Panc1 (cell line): Measurements from ENCODE around the gene SCNM1.

ENCODE experiments used
- CTCF ChIP-seq: fragments of 450-650 bp; IDR thresholded peaks from 2 replicates; pipeline ENCODE4 v1.5.1; 2017; ENCODE audit warnings: mild to moderate bottlenecking
- POLR2AphosphoS5 ChIP-seq: IDR thresholded peaks from 2 replicates; pipeline ENCODE4 v1.6.1; 2012; ENCODE audit warnings: mild to moderate bottlenecking, low read depth, low read length, moderate library complexity
- REST ChIP-seq, 2 experiments: IDR thresholded peaks; 2 replicates each; pipeline ENCODE4 v1.6.1; 2011 to 2012; ENCODE audit warnings: low read depth in 2 of 2, control low read depth in 1 of 2, low read length in 1 of 2, mild to moderate bottlenecking in 1 of 2, moderate library complexity in 1 of 2; ENCODE audit not compliant: insufficient read depth in 1 of 2
- SIN3A ChIP-seq: IDR thresholded peaks from 2 replicates; pipeline ENCODE4 v1.6.1; 2012; ENCODE audit warnings: low read depth, mild to moderate bottlenecking, low read length, moderate library complexity, borderline replicate concordance; ENCODE audit not compliant: insufficient read depth
- TCF7L2 ChIP-seq: IDR thresholded peaks from 2 replicates; pipeline ENCODE4 v1.6.1; 2011; ENCODE audit warnings: mild to moderate bottlenecking, low read depth, low read length, inconsistent platforms

GRCh38 chr1:151130987-151131586, 34.9 kb upstream of the SCNM1 start:
- TF ChIP-seq CTCF (no peak), POLR2AphosphoS5 (no peak), REST (IDR thresholded peaks at IDR 0.05; ENCODE audit: insufficient read depth in 1 of 2, low read depth in 2 of 2, low read length in 1 of 2) (no peak), TCF7L2 (no peak), SIN3A (no peak)
